LoVo (cell line): ENCODE measurements around the gene LNX2.

Source experiments
- DNase-seq: peaks from one replicate; pipeline ENCODE4 v3.0.0-alpha.2; 2016; ENCODE audit warnings: low spot score

Gene LNX2

DNA sequence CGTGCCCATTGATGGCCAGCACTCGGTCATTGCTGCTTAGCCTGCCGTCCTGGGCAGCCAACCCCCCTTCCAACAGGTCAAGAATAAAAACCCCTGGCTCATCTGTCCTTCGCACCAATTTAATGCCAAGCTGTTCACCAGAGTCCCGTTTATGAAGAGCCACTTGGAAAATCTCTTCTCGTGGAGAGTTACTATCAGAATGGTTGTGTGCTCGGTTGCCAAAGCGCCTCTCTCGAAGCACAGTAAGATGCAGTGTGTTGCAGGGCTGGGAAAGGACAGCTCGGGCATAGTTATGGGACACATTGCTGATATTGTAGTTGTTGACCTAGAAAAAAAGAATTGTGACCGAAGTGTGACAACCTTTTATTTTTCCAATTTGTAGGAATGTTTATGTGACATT, 57.9 kb downstream of the LNX2 start:
- no peak for DNase-seq

DNA sequence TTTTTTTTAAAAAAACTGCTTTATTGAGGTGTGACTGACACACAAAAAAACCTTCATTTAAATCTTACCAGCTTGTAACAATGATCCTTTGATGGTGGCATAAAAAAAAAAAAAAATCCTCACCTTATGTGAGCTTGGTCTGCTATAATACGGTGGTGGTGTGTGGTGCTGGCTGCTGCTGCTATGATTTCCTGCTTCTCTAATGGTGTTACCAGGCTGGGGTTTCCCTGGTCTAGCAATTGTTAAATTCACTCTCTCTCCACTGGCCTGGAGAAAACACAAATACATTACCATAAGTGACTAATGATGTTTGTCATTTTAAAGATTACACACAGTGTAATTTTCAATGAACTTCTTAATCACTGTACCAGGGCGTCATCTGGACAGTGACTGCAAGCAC, 60.6 kb downstream of the LNX2 start:
- no peak for DNase-seq

DNA sequence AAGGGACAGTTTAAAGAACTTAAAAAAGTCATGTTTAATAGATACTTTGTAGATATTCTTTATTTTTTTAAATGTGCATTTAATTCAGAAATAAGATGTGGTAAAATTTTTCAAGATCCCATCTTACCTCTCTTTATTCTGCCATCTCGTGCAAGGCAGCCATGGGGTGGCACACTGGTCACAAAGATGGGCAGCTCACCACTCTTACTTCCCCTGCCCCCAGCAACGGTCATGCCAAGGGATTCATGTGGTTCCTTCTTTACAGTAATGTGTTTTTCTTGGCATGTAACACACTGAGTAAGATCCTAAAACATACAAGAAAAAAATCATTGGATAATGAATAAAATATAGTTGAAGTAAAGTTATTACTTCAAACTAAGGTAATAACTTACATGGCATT, 64.2 kb downstream of the LNX2 start:
- no peak for DNase-seq

DNA sequence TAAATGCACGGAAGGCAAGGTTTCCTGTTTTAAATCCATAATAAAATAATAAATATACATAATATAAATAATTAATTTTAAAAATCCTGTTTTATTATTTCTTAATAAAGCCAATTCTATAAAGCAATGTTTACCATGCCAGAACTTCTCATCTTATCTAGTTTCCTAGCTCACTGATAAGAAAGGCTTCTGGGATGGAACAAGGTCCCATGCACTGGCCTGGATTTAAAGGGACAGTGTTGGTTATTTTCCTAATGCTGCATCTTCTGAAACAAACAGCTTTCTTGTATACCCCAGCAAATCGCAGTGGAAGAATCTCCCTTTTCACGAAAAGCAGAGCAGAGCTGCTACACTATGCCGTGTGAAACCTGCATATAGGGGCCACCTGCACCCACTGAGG, 68.8 kb downstream of the LNX2 start:
- no peak for DNase-seq

DNA sequence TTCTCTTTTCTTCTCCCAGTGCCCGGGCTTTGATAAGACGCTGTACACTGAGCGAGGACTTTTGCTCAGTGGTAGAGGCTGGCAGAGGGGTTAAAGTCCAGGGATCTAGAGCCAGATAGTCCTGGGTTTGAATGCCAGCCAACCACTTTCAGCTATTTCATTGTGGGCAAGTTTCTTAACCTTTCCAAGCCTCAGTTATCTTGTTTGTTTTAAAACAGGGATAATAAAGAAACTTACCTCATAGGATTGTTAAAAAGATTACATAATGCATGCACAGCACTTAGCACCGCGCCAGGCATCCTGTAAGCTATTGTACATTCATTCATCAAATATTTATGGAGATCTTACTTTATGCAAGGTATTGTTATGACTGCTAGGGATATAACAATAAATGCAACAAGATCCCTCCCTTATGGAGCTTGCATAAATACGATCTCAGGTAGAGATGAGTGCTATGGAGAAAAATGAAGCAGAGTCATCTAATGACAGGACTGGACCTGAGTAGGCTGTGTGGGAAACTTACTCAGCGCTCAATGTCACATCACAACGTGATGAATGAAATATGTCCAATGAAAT, 70.8 kb downstream of the LNX2 start:
- DNase-seq = peak; percentile 76

DNA sequence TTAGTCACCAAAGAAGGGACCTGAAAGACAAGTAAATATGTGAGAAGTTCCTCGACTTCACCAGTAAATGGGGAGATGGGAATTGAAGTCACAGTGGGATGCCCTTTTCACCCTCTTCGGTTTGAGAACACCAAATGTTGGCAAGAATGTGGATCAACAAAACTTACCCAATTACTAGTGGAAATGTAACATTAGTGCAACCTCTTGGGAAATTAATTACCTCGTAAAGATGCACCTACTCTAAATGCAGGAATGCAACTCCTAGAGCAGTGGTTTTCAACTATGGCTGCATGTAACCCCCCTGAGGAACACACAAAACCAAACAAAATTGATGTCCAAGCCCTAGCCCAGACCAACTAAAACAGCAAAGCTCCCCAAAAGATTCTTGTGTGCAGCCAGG, 78.1 kb downstream of the LNX2 start:
- no peak for DNase-seq

DNA sequence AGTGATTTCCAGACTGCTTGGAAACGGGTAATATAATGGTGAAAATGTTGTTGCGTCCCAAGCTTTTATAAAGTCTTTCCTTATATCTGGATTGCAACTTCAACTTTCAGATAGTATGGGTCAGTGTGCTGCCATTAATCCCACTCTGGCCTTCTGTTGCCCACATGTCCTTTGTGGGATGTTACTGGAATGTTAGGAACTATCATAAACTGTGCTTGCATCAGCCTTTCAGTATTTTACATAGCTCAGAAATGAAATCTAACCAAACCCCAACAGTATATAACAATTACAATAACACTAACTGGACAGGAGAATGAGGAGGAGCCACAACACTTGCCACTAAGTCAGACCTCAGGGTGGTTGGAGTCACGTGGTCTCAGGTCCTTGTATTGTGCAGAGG, 78.9 kb downstream of the LNX2 start:
- DNase-seq = no peak

DNA sequence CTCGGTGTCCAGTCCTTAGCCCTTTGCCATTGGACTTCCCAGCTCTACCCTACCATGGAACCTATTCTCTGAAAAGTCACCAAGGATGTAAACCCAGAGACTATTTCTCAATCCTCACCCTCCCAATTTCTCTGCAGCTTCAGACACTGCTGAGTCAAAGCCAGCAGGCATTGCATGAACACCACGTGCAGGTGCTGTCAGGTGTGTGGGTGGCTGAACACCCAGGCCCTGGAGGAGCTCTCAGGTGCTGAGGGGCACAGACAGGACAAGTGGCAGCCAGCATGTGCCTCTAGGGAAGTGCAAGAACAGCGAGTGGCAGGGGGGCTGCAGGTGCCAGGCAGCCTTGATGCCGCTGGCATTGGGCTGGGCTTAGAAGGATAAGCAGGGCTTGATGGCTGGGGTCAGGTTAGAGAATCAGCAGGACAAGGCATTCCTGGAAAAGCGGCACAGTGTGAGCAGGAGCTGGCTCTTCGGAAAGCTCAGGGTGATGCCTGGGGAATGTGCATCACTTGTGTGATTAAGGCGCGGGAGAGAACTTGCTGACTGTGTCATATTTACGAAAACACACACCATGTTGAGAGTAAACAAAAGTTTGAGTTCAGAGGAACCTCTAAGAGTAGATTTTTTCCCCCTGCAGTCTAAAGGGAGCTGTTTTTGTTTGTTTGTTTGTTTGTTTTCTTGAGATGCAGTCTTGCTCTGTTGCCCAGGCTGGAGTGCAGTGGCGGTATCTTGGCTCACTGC, 83.8 kb downstream of the LNX2 start:
- DNase-seq = no peak

DNA sequence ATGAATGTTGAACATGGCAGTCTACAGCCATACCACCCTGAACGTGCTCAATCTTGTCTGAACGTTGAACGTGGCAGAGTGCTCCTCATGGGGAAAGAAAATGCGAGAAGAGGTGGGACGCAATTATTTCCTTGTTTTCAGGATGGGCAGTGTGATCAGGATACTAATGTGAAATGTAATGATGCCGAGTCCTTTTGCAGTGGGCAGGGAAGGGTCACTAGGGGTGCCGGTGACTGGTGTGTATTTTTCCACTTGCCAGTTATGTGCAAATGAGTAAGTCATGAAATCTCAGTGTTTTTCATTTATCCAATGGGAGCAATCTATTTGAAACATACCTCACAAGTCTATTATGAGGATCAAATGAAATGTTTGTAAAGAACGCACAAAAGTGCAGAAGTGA, 84.8 kb downstream of the LNX2 start:
- no peak for DNase-seq

DNA sequence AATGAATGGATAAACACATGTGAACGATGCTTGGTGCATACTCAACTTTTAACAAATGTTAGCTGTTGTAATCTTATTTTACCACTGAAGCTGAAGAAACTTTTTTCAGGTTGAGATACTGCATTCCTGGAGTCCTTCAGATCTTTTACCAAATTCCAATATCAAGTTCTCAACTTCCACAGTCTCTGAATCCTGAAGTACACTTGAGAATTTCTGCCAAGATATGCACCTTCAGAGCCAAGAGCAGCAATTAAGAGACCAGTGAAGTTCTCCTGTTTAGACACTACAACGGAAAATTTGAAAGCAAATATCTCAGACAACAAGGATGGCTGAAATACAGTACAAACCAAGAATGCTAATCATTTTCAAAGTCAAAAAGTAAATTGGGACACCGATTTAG, 85.3 kb downstream of the LNX2 start:
- no peak for DNase-seq

DNA sequence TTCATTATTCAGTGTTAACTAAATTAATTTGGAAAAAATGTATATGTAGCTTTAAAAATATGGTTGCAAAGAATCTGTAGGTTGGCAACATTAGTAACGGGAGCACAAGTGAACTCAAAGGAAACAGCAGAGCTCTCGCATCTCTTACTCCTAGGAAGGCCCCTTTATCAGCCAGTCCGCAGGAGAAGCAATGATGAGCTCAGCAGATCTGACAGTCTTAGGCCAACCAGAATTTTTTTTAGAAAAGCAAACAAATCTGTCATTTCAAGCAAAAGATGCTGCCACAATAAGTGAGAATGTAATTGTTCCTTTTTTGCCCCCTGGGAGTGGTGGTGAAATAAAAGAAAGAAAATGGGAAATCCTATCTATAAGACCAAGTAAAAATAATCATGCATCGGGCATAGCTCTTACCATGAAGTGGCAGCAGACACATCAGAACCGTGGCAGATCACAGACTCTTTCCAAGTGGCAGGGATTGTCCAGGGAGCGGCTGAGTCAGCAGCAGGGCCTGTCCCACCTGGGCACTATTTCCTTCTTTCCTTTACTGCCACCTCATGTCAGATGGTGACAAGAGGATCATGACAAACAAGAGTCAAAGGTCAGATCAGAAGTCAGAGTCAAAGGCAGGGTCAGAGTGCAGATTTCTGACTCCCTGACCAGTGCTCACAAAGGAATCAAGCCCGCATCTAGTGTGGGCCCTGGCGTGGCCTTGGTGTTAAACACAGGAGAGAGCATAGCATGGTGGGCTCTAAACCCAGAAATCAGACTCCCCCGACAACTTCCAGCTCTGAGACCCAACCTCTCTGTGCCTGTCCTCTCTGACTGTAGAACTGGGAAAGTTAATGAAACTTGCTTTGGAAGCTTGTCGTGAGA, 86.0 kb downstream of the LNX2 start:
- no peak for DNase-seq

DNA sequence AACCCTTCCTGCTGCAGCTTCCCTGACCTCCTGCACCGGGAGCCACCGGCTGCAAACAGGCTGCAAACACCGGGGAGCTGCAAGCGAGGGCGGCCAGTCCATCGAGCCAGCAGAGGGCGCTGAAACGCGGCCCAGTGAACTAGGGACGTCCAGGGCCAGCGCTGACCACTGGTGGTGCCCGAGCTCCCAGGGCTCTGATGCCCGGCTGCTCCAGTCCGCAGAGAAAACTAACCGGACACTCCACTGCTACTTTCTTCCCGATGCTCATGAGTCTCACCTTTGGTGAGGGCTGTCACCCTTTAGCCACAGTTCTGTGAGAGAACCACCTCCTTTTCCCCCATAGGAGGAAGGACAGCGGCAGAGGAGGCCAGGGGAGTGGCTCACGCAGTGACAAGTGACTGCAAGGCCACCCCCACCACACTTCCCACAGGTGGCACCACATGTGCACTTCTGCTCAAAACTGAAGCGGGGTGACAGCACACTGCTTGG, 87.1 kb downstream of the LNX2 start:
- peak; percentile 80 for DNase-seq

DNA sequence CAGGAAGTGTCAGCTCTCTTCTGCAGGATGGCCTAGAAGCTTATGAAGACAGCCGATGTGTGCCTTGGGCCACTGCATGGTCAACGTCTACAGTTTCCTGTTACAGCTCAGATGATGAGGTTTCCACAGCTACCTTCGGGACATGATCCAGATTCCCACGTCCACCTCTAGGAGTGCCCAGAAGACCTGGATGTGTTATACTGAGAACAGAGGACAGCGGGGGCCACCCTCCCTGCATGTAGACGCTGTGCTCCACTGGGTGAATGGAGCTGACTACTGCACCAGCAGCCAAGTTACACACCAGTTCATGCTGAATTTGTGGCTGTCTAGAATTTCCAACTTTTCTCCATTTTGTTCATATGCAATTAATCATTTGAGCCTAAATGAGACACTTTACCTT, 91.4 kb downstream of the LNX2 start:
- DNase-seq = no peak

DNA sequence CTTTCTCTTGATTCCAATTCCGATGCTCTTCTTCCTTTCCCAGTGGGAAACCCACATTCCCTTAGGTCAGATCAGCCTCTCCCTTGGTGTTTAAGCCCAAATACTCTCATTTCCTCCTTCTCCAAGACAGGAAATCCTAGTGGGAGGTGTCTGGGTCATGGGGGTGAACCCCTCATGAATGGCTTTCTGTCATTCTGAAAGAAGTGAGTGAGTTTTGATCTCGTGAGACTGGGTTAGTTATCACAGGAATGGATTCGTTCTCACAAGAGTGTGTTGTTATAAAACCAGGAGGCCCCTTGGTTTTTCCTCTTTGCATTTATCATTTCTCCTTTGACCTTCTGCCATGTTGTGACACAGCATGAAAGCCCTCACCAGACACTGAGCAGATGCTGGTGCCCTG, 93.8 kb downstream of the LNX2 start:
- DNase-seq = no peak

DNA sequence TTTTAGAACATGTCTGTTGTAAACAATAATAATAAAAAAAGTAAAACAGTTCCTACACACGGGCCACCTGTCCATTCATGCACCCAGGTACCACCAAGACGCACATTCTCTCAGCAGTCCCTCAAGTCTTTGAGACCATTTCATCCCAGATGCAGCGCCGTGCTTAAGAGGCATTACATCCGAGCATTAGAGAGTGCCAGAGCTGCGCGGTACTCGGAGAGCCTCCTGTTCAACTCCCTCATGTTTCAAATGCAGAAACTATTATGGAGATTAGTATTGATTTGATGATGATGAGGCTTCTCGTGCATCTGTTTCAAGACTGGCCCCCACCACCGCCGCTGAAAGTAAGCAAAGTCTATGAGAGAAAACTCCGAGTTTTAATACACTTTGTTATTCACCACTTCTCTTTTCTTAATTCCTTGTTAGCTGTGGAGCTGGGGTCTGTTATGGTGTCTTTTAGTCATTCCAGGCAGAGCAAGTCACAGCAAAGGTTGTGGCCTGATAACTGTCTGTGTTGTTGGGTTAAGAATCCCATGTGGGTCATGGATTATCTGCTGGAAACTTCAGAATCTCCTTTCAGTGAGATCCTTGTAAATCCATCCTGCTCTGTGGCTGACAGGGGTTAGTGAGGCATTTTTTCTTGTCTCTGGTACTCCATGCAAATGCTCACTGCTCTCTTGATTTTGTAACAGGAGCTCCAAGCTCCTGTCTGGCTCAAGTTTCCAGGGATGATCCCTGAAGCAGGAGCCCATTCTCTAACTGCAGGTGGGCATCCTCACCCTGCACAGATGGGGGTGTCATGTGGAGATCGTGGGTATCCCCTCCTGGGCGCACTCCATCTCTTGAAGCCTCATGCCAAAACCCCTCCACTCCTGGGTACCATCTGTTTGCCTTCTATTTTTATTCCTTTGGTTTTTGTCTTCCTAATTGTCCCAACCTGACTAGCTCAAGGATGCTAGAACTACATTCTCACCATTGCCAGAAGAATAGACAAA, 95.1 kb downstream of the LNX2 start:
- DNase-seq = no peak

DNA sequence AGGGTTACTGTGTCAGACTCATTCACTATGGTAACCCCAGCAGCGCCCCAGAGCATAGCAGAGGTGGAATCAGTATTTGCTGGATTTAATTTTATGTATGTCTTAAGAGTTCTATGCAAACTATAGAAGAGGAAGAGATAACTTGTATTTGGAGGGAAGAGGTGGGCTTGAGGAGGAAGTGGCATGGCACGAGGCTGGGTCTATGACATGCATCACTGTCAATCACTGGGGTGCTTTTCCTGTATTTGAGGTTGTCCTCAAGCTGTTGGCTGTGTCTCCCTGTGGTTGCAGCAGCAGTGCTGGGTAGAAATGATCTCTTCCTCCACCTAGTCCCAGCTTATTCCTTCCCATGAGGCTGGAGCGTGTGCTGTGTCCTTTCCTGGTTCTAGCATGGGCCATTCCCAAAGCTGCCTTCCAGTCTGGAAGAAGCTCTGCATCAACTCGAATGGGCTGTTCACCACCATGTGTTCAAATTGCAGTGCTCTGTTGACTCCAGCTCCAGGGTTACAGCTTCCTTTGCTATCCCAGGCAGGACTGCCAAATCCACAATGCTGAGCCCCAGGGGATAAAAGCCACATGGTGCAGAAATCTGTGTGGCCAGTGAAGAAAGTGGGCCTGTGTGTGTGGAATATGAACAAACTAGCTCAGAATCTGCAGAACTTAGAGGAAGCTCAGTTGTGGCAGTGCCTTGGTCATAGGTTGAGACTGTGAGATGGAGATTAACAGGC, 96.8 kb downstream of the LNX2 start:
- DNase-seq = no peak

DNA sequence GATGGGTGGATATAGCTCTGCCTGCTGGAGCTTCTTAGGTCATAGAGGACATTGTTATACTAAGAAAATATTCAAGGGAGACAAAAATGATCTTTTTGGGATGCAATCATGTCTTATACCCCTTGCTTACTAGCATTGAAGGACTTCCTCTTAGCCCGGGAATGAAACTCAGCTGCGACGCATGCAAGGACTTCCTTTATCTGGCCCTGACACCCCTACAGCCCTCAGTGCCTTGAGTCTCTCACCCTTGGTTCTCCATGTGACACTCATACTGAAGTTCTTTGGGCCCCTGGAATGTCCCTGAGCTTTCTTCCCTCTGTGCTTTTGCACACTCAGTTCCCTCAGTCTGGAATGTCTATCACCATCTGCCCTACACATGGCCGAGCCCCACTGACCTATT, 97.5 kb downstream of the LNX2 start:
- no peak for DNase-seq

DNA sequence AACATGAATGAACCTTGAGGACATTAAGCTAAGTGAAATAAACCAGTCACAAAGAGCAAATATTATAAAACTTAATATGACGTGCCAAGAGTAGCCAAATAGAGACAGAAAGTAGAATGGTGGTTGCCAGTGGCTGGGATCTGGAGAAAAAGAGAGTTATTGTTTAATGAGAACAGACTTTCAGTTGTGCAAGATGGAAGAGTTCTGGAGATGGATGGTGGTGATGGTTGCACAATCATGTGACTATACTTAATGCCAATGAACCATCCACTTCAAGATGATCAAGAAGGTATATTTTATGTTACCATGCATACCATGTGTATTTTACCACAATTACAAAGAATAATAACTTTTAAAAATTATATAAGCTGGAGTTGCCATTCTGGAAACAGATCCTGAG, 104.2 kb downstream of the LNX2 start:
- no peak for DNase-seq

DNA sequence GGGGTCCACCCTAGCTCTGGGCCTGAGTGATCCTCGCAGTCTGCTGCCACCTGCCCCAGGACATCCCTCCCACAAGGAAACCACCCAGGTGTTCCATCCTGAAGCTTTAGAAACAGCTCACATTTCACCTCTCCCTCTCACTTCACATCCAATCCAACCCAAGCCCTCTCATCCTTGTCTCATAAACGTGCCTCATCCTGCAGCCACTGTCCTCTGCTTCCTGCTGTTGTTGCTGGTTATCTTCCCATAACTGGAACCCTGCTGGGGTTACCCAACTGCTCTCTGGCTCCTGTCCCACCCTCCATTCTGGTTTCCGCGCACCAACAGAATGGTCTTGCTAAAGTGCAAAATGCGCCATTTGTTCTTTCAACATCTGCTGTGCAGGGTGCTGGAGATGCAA, 110.2 kb downstream of the LNX2 start:
- no peak for DNase-seq

DNA sequence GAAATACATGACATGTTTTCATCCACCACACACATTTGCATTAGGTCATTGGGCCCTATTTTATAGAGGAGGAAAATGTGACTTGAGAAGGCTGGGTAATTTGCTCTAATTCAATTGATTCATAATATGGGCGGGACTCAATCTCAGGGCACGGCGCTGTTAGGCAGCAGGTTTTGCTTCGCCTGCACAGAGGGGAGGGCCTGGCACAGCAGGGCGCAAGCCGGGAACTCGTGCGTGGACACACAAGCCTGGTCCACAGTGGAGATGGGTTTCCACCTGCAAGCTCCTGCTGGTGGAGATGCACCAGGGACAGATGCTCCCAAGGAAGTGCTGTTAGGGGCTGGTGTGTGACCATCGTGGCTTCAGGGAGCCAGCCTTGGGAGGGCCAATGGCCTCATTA, 111.5 kb downstream of the LNX2 start:
- DNase-seq = no peak

DNA sequence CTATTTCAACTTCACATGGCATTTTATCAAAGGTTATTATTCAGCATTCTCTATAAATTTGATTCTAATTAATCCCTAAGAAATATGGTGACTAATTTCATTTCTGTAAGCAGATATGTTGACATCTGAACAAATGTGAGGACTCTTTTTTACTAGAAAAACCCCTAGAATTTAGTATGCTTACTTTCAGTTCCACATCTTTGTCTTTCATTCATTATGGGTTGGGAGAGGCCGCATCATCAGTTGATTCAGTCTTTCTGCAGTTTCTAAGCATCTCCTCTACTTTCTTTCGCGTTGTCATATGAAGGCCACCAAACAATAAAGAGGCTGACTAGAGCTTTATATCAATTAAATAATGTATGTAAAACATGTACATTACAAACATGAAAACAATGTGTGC, 114.5 kb downstream of the LNX2 start:
- DNase-seq = no peak
